ENCODE measurements around the gene TBC1D21. TPM values are rescaled to one million over a fixed set of nuclear protein-coding genes. Genes with fewer than 3 reads are reported as not detected.

The TBC1D21 gene
- polyA plus RNA-seq, 3 donors = not detected

GRCh38 chr15:73904026-73904815, 30.9 kb downstream of the TBC1D21 start:
- H3K27me3 ChIP-seq (ENCODE audit: control insufficient read depth in 2 of 2, insufficient read depth in 2 of 2, low read length in 2 of 2) = no peaks in the 10 kb centered on the region
- peaks cover 17% of the 10 kb centered on the region for H3K4me1 Mint-ChIP-seq
- H3K36me3 Mint-ChIP-seq = no peaks in the 10 kb centered on the region
- H3K9me3 Mint-ChIP-seq = no peaks in the 10 kb centered on the region
- H3K4me2 ChIP-seq (replicated peaks; ENCODE audit: extremely low read depth, low read length, poor library complexity, severe bottlenecking) = no peak overlapping the region
- no peak overlapping the region for H3K27ac ChIP-seq (ENCODE audit: low read depth in 1 of 2, low read length in 2 of 2)
- no peak overlapping the region for H3K4me3 ChIP-seq (replicated peaks in 1 of 3; ENCODE audit: low read depth in 2 of 3, low read length in 3 of 3)
- H3K27me3 Mint-ChIP-seq (ENCODE audit: low read depth in 3 of 3) = peaks cover 1 to 7% (median 3%) of the 10 kb centered on the region in 3 donors
- DNase-seq = no peak
- no peaks in the 10 kb centered on the region for H3K36me3 ChIP-seq (replicated peaks in 1 of 2; ENCODE audit: control insufficient read depth in 1 of 2, insufficient read depth in 2 of 2, low read length in 2 of 2)
- peaks cover 0 to 11% of the 10 kb centered on the region in 2 donors for H3K4me1 ChIP-seq (ENCODE audit: control insufficient read depth in 1 of 2, insufficient read depth in 2 of 2, low read length in 2 of 2)
- no peaks in the 10 kb centered on the region for H3K79me2 ChIP-seq (ENCODE audit: insufficient read depth, low read length)
- no peak overlapping the region for H3K9ac ChIP-seq (ENCODE audit: insufficient read depth, low read length, poor library complexity, severe bottlenecking)
- no peak overlapping the region for H3K27ac Mint-ChIP-seq
- H3K4me3 Mint-ChIP-seq = no peak overlapping the region
- TF ChIP-seq CTCF (IDR thresholded peaks at IDR 0.05) = no peak
- intact Hi-C loops (cut with micrococcal nuclease) = no loop called here
- H4K20me1 ChIP-seq (ENCODE audit: insufficient read depth, low read length) = no peaks in the 10 kb centered on the region
- H2AFZ ChIP-seq (ENCODE audit: insufficient read depth, low read depth, low read length, poor library complexity, severe bottlenecking) = no peak overlapping the region
- WGBS (ENCODE audit: insufficient coverage) = 94% methylated on average over 6 of the region's 9 CpGs
- no peaks in the 10 kb centered on the region for H3K9me3 ChIP-seq (replicated peaks in 1 of 2; ENCODE audit: control insufficient read depth in 1 of 2, insufficient read depth in 1 of 2, low read length in 2 of 2)

- no peak overlapping the region for H3K27ac Mint-ChIP-seq
- Histone ChIP-seq H3K4me3 (replicated peaks in 1 of 3; ENCODE audit: low read depth in 2 of 3, low read length in 3 of 3) (no peak overlapping the region), H3K36me3 (replicated peaks in 1 of 2; ENCODE audit: control insufficient read depth in 1 of 2, insufficient read depth in 2 of 2, low read length in 2 of 2) (no peaks in the 10 kb centered on the region), H3K4me2 (replicated peaks; ENCODE audit: extremely low read depth, low read length, poor library complexity, severe bottlenecking) (no peak overlapping the region), H2AFZ (ENCODE audit: insufficient read depth, low read depth, low read length, poor library complexity, severe bottlenecking) (no peak overlapping the region), H3K4me1 (ENCODE audit: control insufficient read depth in 1 of 2, insufficient read depth in 2 of 2, low read length in 2 of 2) (peaks cover 0 to 11% of the 10 kb centered on the region in 2 donors), H3K27me3 (ENCODE audit: control insufficient read depth in 2 of 2, insufficient read depth in 2 of 2, low read length in 2 of 2) (no peaks in the 10 kb centered on the region), H3K9ac (ENCODE audit: insufficient read depth, low read length, poor library complexity, severe bottlenecking) (no peak overlapping the region), H3K9me3 (replicated peaks in 1 of 2; ENCODE audit: control insufficient read depth in 1 of 2, insufficient read depth in 1 of 2, low read length in 2 of 2) (no peaks in the 10 kb centered on the region), H3K27ac (ENCODE audit: low read depth in 1 of 2, low read length in 2 of 2) (no peak overlapping the region), H4K20me1 (ENCODE audit: insufficient read depth, low read length) (no peaks in the 10 kb centered on the region), H3K79me2 (ENCODE audit: insufficient read depth, low read length) (no peaks in the 10 kb centered on the region)
- H3K27me3 Mint-ChIP-seq (ENCODE audit: low read depth in 3 of 3) = peaks cover 3 to 8% (median 7%) of the 10 kb centered on the region in 3 donors
- intact Hi-C loops (cut with micrococcal nuclease) = no loop called here
- no peak for TF ChIP-seq CTCF (IDR thresholded peaks at IDR 0.05)
- DNase-seq = no peak
- no peaks in the 10 kb centered on the region for H3K9me3 Mint-ChIP-seq
- no CpG with 5 or more reads among the region's 3 CpGs for WGBS (ENCODE audit: insufficient coverage)
- H3K4me1 Mint-ChIP-seq = peaks cover 22% of the 10 kb centered on the region
- H3K4me3 Mint-ChIP-seq = no peak overlapping the region
- H3K36me3 Mint-ChIP-seq = no peaks in the 10 kb centered on the region
Measured at GRCh38 chr15:73905225-73905827, 32.0 kb downstream of the TBC1D21 start.
